ENCODE measurements around the gene CACNG6. TPM values are rescaled to one million over a fixed set of nuclear protein-coding genes. Genes with fewer than 3 reads are reported as not detected.

CACNG6 gene
- total RNA-seq, 1 donor from 2014 or later = not detected

GRCh38 chr19:53980539-53981375, 10.7 kb upstream of the CACNG6 start:
- Mint-ChIP-seq H3K9me3 (ENCODE audit: unreplicated experiment) (peaks cover 7% of the 10 kb centered on the region), H3K27me3 (ENCODE audit: unreplicated experiment) (peaks cover 41% of the 10 kb centered on the region), H3K36me3 (ENCODE audit: unreplicated experiment) (no peaks in the 10 kb centered on the region), H3K27ac (ENCODE audit: unreplicated experiment) (no peak overlapping the region), H3K4me3 (ENCODE audit: unreplicated experiment) (no peak overlapping the region), H3K4me1 (ENCODE audit: unreplicated experiment) (peaks cover 17% of the 10 kb centered on the region)
- TF ChIP-seq CTCF (IDR thresholded peaks at IDR 0.05) = no peak
- DNase-seq (ENCODE audit: extremely low spot score, unreplicated experiment) = no peak

- H3K27ac Mint-ChIP-seq (ENCODE audit: unreplicated experiment) = no peak overlapping the region
- H3K4me1 Mint-ChIP-seq (ENCODE audit: unreplicated experiment) = peaks cover 17% of the 10 kb centered on the region
- H3K36me3 Mint-ChIP-seq (ENCODE audit: unreplicated experiment) = no peaks in the 10 kb centered on the region
- no peak for TF ChIP-seq CTCF (IDR thresholded peaks at IDR 0.05)
- H3K27me3 Mint-ChIP-seq (ENCODE audit: unreplicated experiment) = peaks cover 41% of the 10 kb centered on the region
- H3K4me3 Mint-ChIP-seq (ENCODE audit: unreplicated experiment) = no peak overlapping the region
- no peak for DNase-seq (ENCODE audit: extremely low spot score, unreplicated experiment)
- peaks cover 7% of the 10 kb centered on the region for H3K9me3 Mint-ChIP-seq (ENCODE audit: unreplicated experiment)
Observed at GRCh38 chr19:53981376-53981951, 10.0 kb upstream of the CACNG6 start.

- Mint-ChIP-seq H3K9me3 (ENCODE audit: unreplicated experiment) (peaks cover 7% of the 10 kb centered on the region), H3K4me3 (ENCODE audit: unreplicated experiment) (no peak overlapping the region), H3K36me3 (ENCODE audit: unreplicated experiment) (no peaks in the 10 kb centered on the region), H3K27ac (ENCODE audit: unreplicated experiment) (no peak overlapping the region), H3K27me3 (ENCODE audit: unreplicated experiment) (peaks cover 41% of the 10 kb centered on the region), H3K4me1 (ENCODE audit: unreplicated experiment) (peaks cover 17% of the 10 kb centered on the region)
- no peak for TF ChIP-seq CTCF (IDR thresholded peaks at IDR 0.05)
- DNase-seq (ENCODE audit: extremely low spot score, unreplicated experiment) = no peak
Observed at GRCh38 chr19:53982001-53982451, 9.4 kb upstream of the CACNG6 start.

- Mint-ChIP-seq H3K4me1 (ENCODE audit: unreplicated experiment) (peaks cover 15% of the 10 kb centered on the region), H3K36me3 (ENCODE audit: unreplicated experiment) (no peaks in the 10 kb centered on the region), H3K4me3 (ENCODE audit: unreplicated experiment) (no peak overlapping the region), H3K27ac (ENCODE audit: unreplicated experiment) (no peak overlapping the region), H3K27me3 (ENCODE audit: unreplicated experiment) (peaks cover 38% of the 10 kb centered on the region), H3K9me3 (ENCODE audit: unreplicated experiment) (peaks cover 7% of the 10 kb centered on the region)
- DNase-seq (ENCODE audit: extremely low spot score, unreplicated experiment) = no peak
- TF ChIP-seq CTCF (IDR thresholded peaks at IDR 0.05) = no peak
Observed at GRCh38 chr19:53982611-53983010, 8.8 kb upstream of the CACNG6 start.

Measured in osteocyte (in vitro differentiated cells).